ENCODE data around the gene PLD5.

- TF ChIP-seq, protein P1, sequence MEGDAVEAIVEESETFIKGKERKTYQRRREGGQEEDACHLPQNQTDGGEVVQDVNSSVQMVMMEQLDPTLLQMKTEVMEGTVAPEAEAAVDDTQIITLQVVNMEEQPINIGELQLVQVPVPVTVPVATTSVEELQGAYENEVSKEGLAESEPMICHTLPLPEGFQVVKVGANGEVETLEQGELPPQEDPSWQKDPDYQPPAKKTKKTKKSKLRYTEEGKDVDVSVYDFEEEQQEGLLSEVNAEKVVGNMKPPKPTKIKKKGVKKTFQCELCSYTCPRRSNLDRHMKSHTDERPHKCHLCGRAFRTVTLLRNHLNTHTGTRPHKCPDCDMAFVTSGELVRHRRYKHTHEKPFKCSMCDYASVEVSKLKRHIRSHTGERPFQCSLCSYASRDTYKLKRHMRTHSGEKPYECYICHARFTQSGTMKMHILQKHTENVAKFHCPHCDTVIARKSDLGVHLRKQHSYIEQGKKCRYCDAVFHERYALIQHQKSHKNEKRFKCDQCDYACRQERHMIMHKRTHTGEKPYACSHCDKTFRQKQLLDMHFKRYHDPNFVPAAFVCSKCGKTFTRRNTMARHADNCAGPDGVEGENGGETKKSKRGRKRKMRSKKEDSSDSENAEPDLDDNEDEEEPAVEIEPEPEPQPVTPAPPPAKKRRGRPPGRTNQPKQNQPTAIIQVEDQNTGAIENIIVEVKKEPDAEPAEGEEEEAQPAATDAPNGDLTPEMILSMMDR (IDR thresholded peaks at IDR 0.05; ENCODE audit: low read length): no peak
- no peak for TF ChIP-seq EZH2 (IDR thresholded peaks at IDR 0.05; ENCODE audit: borderline replicate concordance, low read length)
Measured at GRCh38 chr1:242199776-242200458, 324.6 kb downstream of the PLD5 start.

Data from OCI-LY1 (cell line).